GM12873 (cell line): ENCODE measurements around the gene PRR14L.
A peak's percentile ranks its signal among the peaks of the same experiment; 100 is the strongest.

ENCODE experiments used
- CTCF ChIP-seq: IDR thresholded peaks from 2 replicates; pipeline ENCODE4 v1.5.1; 2012; ENCODE audit warnings: low read depth, mild to moderate bottlenecking, moderate library complexity, low read length, control low read depth; ENCODE audit not compliant: insufficient read depth; ENCODE audit errors: missing control alignments

PRR14L gene

GRCh38 chr22:31650391-31650790, 99.5 kb downstream of the PRR14L start:
- no peak for TF ChIP-seq CTCF

GRCh38 chr22:31647523-31648320, 102.2 kb downstream of the PRR14L start:
- no peak for TF ChIP-seq CTCF

GRCh38 chr22:31647066-31647465, 102.9 kb downstream of the PRR14L start:
- TF ChIP-seq CTCF = no peak

- no peak for TF ChIP-seq CTCF
Measured at GRCh38 chr22:31646186-31647019, 103.5 kb downstream of the PRR14L start.

GRCh38 chr22:31639436-31640039, 110.4 kb downstream of the PRR14L start:
- no peak for TF ChIP-seq CTCF

GRCh38 chr22:31637891-31638618, 111.9 kb downstream of the PRR14L start:
- no peak for TF ChIP-seq CTCF

GRCh38 chr22:31637447-31637890, 112.5 kb downstream of the PRR14L start:
- TF ChIP-seq CTCF = peak; percentile 60
